H1 (cell line): ENCODE results near the gene TUT7. TPM values are rescaled to one million over a fixed set of nuclear protein-coding genes. Genes with fewer than 3 reads are reported as not detected.

Experiments used
- CTCF ChIA-PET: fragments of 300-600 bp; sonication (Branson Sonifier 250); formaldehyde crosslinking; loops from one replicate; lab custom pipeline; 2021; ENCODE audit not compliant: partially characterized antibody; lab: Charles Lee
- POLR2A ChIA-PET: fragments of 300-600 bp; sonication (Branson Sonifier 250); formaldehyde crosslinking; loops from one replicate; lab custom pipeline; 2021; ENCODE audit warnings: inconsistent platforms; ENCODE audit not compliant: partially characterized antibody; lab: Charles Lee
- DNase-seq, 2 experiments: peaks; one replicate each; pipeline versions ENCODE4 v3.0.0 to v3.0.0-alpha.2; 2010 to 2022; ENCODE audit warnings: low spot score in 2 of 2, low read depth in 1 of 2, mixed read lengths in 1 of 2
- FAIRE-seq: peaks from 2 replicates; lab custom pipeline; 2011; peaks lifted over from hg19 to GRCh38; lab: Jason Lieb, UNC
- H2AFZ ChIP-seq: 2 replicates; pipeline ENCODE4 v1.8.1; 2012; ENCODE audit warnings: low read length, inconsistent platforms
- H2AK5ac ChIP-seq: 2 replicates; pipeline ENCODE4 v1.6.1; 2013; ENCODE audit warnings: low read depth, low read length
- H2BK120ac ChIP-seq: replicated peaks from 2 replicates; pipeline ENCODE3; 2013; ENCODE audit warnings: low read depth, low read length, inconsistent platforms
- H2BK12ac ChIP-seq: 2 replicates; pipeline ENCODE4 v1.6.1; 2013; ENCODE audit warnings: low read depth, low read length
- H2BK15ac ChIP-seq: 2 replicates; pipeline ENCODE4 v1.6.1; 2013; ENCODE audit warnings: low read length
- H2BK20ac ChIP-seq: 2 replicates; pipeline ENCODE4 v1.6.1; 2013; ENCODE audit warnings: low read length
- H2BK5ac ChIP-seq: 2 replicates; pipeline ENCODE4 v1.6.1; 2013; ENCODE audit warnings: low read depth, low read length
- H3K14ac ChIP-seq: 2 replicates; pipeline ENCODE4 v1.6.1; 2013; ENCODE audit warnings: inconsistent platforms; ENCODE audit not compliant: insufficient read length
- H3K18ac ChIP-seq: 2 replicates; pipeline ENCODE4 v1.6.1; 2013; ENCODE audit warnings: low read length; ENCODE audit errors: extremely low read depth
- H3K23ac ChIP-seq: 2 replicates; pipeline ENCODE4 v1.6.1; 2013; ENCODE audit warnings: inconsistent platforms; ENCODE audit not compliant: insufficient read length
- H3K23me2 ChIP-seq: 2 replicates; pipeline ENCODE4 v1.6.1; 2013; ENCODE audit warnings: low read depth, low read length
- H3K27ac ChIP-seq: 2 replicates; pipeline ENCODE4 v1.6.1; 2011; ENCODE audit warnings: low read depth, low read length, inconsistent platforms
- H3K27me3 ChIP-seq, 4 experiments: replicated peaks in 1 of 4; 1 replicate in 1 of 4; 2 replicates in 3 of 4; pipeline versions ENCODE4 v1.6.1 to v1.8.1; 2011 to 2013; ENCODE audit warnings: low read length in 3 of 4, mild to moderate bottlenecking in 3 of 4, inconsistent platforms in 2 of 4, mixed read lengths in 2 of 4, moderate library complexity in 1 of 4; ENCODE audit not compliant: control insufficient read depth in 3 of 4, insufficient read depth in 3 of 4; ENCODE audit errors: extremely low read depth in 1 of 4
- H3K36me3 ChIP-seq, 4 experiments: 2 replicates each; pipeline versions ENCODE4 v1.6.1 to v1.8.1; 2011 to 2013; ENCODE audit warnings: mild to moderate bottlenecking in 4 of 4, low read length in 3 of 4, moderate library complexity in 2 of 4, control low read depth in 1 of 4, inconsistent platforms in 1 of 4; ENCODE audit not compliant: insufficient read depth in 4 of 4, control insufficient read depth in 2 of 4
- H3K4ac ChIP-seq: replicated peaks from 2 replicates; pipeline ENCODE3; 2013; ENCODE audit warnings: low read length, low read depth, mixed read lengths, inconsistent platforms; ENCODE audit not compliant: insufficient read length
- H3K4me1 ChIP-seq, 4 experiments: replicated peaks in 1 of 4; 1 replicate in 1 of 4; 2 replicates in 3 of 4; pipeline versions ENCODE4 v1.6.1 to v1.8.1; 2011 to 2013; ENCODE audit warnings: low read length in 3 of 4, inconsistent platforms in 2 of 4, mixed read lengths in 1 of 4; ENCODE audit not compliant: insufficient read depth in 4 of 4, control insufficient read depth in 3 of 4
- H3K4me2 ChIP-seq, 2 experiments: 2 replicates each; pipeline versions ENCODE4 v1.6.1 to v1.8.1; 2011 to 2013; ENCODE audit warnings: low read depth in 2 of 2, low read length in 2 of 2, control low read depth in 1 of 2, inconsistent platforms in 1 of 2, mild to moderate bottlenecking in 1 of 2; ENCODE audit not compliant: insufficient read depth in 1 of 2
- H3K4me3 ChIP-seq, 4 experiments: fragments of 200-600, 300-600 bp in 1 of 4; sonication (generic), shearing (Covaris generic), sonication (Bioruptor Twin) in 1 of 4; 2 replicates each; pipeline versions ENCODE4 v1.5.1 to v1.8.1; 2011 to 2016; ENCODE audit warnings: low read length in 4 of 4, low read depth in 3 of 4, control low read depth in 2 of 4, inconsistent platforms in 2 of 4, mild to moderate bottlenecking in 2 of 4, mixed read lengths in 1 of 4, moderate library complexity in 1 of 4; ENCODE audit not compliant: insufficient read depth in 2 of 4; ENCODE audit errors: extremely low read depth in 1 of 4
- H3K56ac ChIP-seq: replicated peaks from 2 replicates; pipeline ENCODE3; 2013; ENCODE audit warnings: low read depth, mild to moderate bottlenecking, mixed read lengths, low read length, inconsistent platforms; ENCODE audit not compliant: insufficient read length
- H3K79me1 ChIP-seq: 2 replicates; pipeline ENCODE4 v1.6.1; 2013; ENCODE audit warnings: low read depth, low read length, control low read depth
- H3K79me2 ChIP-seq, 2 experiments: 2 replicates each; pipeline versions ENCODE4 v1.6.1 to v1.8.1; 2012 to 2013; ENCODE audit warnings: low read length in 2 of 2, mild to moderate bottlenecking in 2 of 2, inconsistent platforms in 1 of 2; ENCODE audit not compliant: insufficient read depth in 2 of 2, control insufficient read depth in 1 of 2
- H3K9ac ChIP-seq, 4 experiments: replicated peaks in 1 of 4; 1 replicate in 1 of 4; 2 replicates in 3 of 4; pipeline versions ENCODE4 v1.6.1 to v1.8.1; 2011 to 2013; ENCODE audit warnings: low read depth in 3 of 4, low read length in 3 of 4, control low read depth in 2 of 4, mild to moderate bottlenecking in 2 of 4, moderate library complexity in 2 of 4, inconsistent platforms in 1 of 4; ENCODE audit errors: extremely low read depth in 1 of 4
- H3K9me3 ChIP-seq, 2 experiments: 2 replicates each; pipeline versions ENCODE4 v1.6.1 to v1.8.1; 2012 to 2013; ENCODE audit warnings: mild to moderate bottlenecking in 2 of 2, moderate library complexity in 2 of 2, control low read depth in 1 of 2, inconsistent platforms in 1 of 2, low read depth in 1 of 2, low read length in 1 of 2, mixed read lengths in 1 of 2; ENCODE audit not compliant: insufficient read depth in 2 of 2
- H4K20me1 ChIP-seq, 2 experiments: replicated peaks in 1 of 2; 2 replicates each; pipeline versions ENCODE3 to v1.8.1; 2011 to 2013; ENCODE audit warnings: inconsistent platforms in 2 of 2, low read length in 2 of 2, mild to moderate bottlenecking in 1 of 2; ENCODE audit not compliant: insufficient read depth in 2 of 2, control insufficient read depth in 1 of 2
- H4K5ac ChIP-seq: 2 replicates; pipeline ENCODE4 v1.6.1; 2013; ENCODE audit warnings: low read length, low read depth, mixed read lengths, inconsistent platforms; ENCODE audit not compliant: insufficient read length
- H4K8ac ChIP-seq: 2 replicates; pipeline ENCODE4 v1.8.0; 2013; ENCODE audit warnings: mild to moderate bottlenecking, moderate library complexity, low read length, inconsistent platforms; ENCODE audit not compliant: insufficient read depth; ENCODE audit errors: extremely low read depth
- H4K91ac ChIP-seq: replicated peaks from 2 replicates; pipeline ENCODE3; 2013; ENCODE audit warnings: low read length, mixed read lengths, inconsistent platforms; ENCODE audit not compliant: insufficient read length
- CBX5 ChIP-seq: fragments of 300-800, 300-1000 bp; sonication (generic); IDR thresholded peaks from 2 replicates; pipeline ENCODE4 v1.7.1; 2016; ENCODE audit warnings: antibody characterized with exemption, low read length, low read depth
- CTBP2 ChIP-seq: IDR thresholded peaks from 2 replicates; pipeline ENCODE4 v1.7.0; 2011; ENCODE audit warnings: borderline replicate concordance, mild to moderate bottlenecking, moderate library complexity, mixed read lengths, low read length; ENCODE audit not compliant: insufficient read depth, insufficient read length
- EZH2 ChIP-seq: fragments of 200-600 bp; sonication (generic); IDR thresholded peaks from 2 replicates; pipeline ENCODE4 v1.7.1; 2012; ENCODE audit warnings: low read depth, mild to moderate bottlenecking, moderate library complexity, low read length, inconsistent platforms; ENCODE audit not compliant: severe bottlenecking
- HDAC6 ChIP-seq: IDR thresholded peaks from one replicate; pipeline ENCODE4 v1.7.1; 2012; ENCODE audit warnings: low read depth, mild to moderate bottlenecking, inconsistent platforms, low read length, moderate library complexity
- JUND ChIP-seq: IDR thresholded peaks from 2 replicates; pipeline ENCODE4 v1.6.1; 2011; ENCODE audit warnings: mild to moderate bottlenecking, improper control_type of control experiment, low read length
- SP1 ChIP-seq: IDR thresholded peaks from 2 replicates; pipeline ENCODE4 v1.6.1; 2011; ENCODE audit warnings: low read depth, low read length
- SP4 ChIP-seq: IDR thresholded peaks from 2 replicates; pipeline ENCODE4 v1.6.1; 2012; ENCODE audit warnings: low read length, inconsistent platforms
- TCF12 ChIP-seq: IDR thresholded peaks from 2 replicates; pipeline ENCODE4 v1.6.1; 2011; ENCODE audit warnings: low read depth, mild to moderate bottlenecking, low read length
- YY1 ChIP-seq: IDR thresholded peaks from 2 replicates; pipeline ENCODE4 v1.6.1; 2011; ENCODE audit warnings: low read depth, mild to moderate bottlenecking, low read length
- WGBS, 2 experiments: shearing (Covaris generic) in 1 of 2; methylation state at CpG; one replicate each; pipeline versions ENCODE4 v1.1.6 to v1.1.7; 2013 to 2015; ENCODE audit warnings: low lambda C conversion rate in 2 of 2, mixed read lengths in 2 of 2, inconsistent platforms in 1 of 2, low coverage in 1 of 2, missing lambda C conversion rate in 1 of 2; ENCODE audit not compliant: insufficient replicate concordance in 2 of 2, insufficient coverage in 1 of 2, insufficient read length in 1 of 2; ENCODE audit errors: extremely low coverage in 1 of 2, missing lambda C conversion rate in 1 of 2; 5-methylcytosine and 5-hydroxymethylcytosine counted together
- polyA plus RNA-seq, 7 experiments: library from polyadenylated mRNA; depleted of rRNA in 3 of 7; stranded (reverse) in 5 of 7; unstranded in 2 of 7; fragments of >200 nt in 5 of 7; fragments of 200-250 nt in 2 of 7; gene quantifications; 1 replicate in 5 of 7; 2 replicates in 1 of 7; 4 replicates in 1 of 7; pipeline versions ENCODE4 v1.2.1 to v1.2.3, GENCODE V29; 2011 to 2013; ENCODE audit warnings: missing spikeins in 2 of 7, mixed read lengths in 2 of 7
- total RNA-seq: library from RNA; stranded (reverse); fragmentation: NEBNext Ultra II Directional; extraction: Animal tissue kit (Norgen Biotek cat#: 25700); gene quantifications from 2 replicates; pipeline ENCODE4 v1.2.1, GENCODE V29; 2021

TUT7 gene
- total and polyA plus RNA-seq, 2 of the 8 experiments (the other 6 are each of a cell fraction or from before 2014, with no cell fraction given): 4.8 to 19.3 TPM

DNA sequence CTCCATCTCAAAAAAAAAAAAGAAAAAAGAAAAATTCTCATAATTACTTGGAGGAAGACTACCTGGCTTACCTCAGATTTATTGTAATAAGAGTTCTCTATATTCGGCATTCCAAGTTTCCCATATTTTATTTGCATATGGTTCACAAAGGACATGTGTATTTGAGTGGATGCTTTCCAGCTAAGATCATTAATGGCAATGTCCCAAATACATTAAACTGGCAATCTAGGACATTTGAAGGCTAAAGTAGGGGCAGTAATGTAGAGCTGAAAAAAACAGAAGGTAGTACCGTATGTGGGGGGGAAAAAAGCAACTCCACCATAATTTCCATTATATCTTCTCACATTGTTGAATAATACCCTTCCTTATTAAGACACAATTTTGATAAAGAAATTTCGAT lies 4.9 kb downstream of the TUT7 start:
- Histone ChIP-seq H2BK20ac (no peak overlapping the region), H4K20me1 (no peaks in the 10 kb centered on the region), H3K9me3 (no peaks in the 10 kb centered on the region), H3K27ac (no peak overlapping the region), H3K4me3 (no peak overlapping the region), H3K4me1 (peaks cover 0 to 3% (median 0%) of the 10 kb centered on the region in 4 experiments; a peak in 1 of 7 replicates), H2AFZ (no peak overlapping the region), H2BK5ac (no peak overlapping the region), H4K5ac (no peak overlapping the region), H3K4ac (no peak overlapping the region), H3K9ac (no peak overlapping the region), H2BK12ac (no peak overlapping the region), H3K79me1 (no peaks in the 10 kb centered on the region), H3K79me2 (peaks cover 0 to 67% of the 10 kb centered on the region in 2 experiments; a peak in 2 of 4 replicates), H3K27me3 (no peaks in the 10 kb centered on the region), H3K56ac (no peak overlapping the region), H3K18ac (no peak overlapping the region), H4K91ac (no peak overlapping the region), H3K4me2 (no peak overlapping the region), H2BK15ac (no peak overlapping the region), H2AK5ac (no peak overlapping the region), H2BK120ac (no peak overlapping the region), H3K14ac (no peak overlapping the region), H3K23ac (no peak overlapping the region), H3K23me2 (no peaks in the 10 kb centered on the region), H3K36me3 (peaks cover 0 to 26% (median 11%) of the 10 kb centered on the region in 4 experiments; a peak in 5 of 8 replicates), H4K8ac (no peak overlapping the region)
- POLR2A ChIA-PET: no interaction called here
- FAIRE-seq (no peak), DNase-seq (no peak)
- CTCF ChIA-PET: no interaction called here
- 92% methylated on average over 3 of the region's 3 CpGs; no CpG with 5 or more reads in 1 of the 2 experiments for WGBS, 2 experiments
- TF ChIP-seq EZH2 (no peak), CBX5 (no peak), CTBP2 (no peak), SP1 (no peak), HDAC6 (no peak), TCF12 (no peak), JUND (no peak), YY1 (no peak), SP4 (no peak)
- TF ChIP-seq, all 59 proteins: peak for 0
